Liver (tissue), 9 donors: ENCODE measurements around the gene IFT52. TPM values are rescaled to one million over a fixed set of nuclear protein-coding genes. Genes with fewer than 3 reads are reported as not detected.
"Not testable (repeated sequence)": the region's sequence is repeated elsewhere in the genome, so short reads cannot be mapped to it uniquely, and the experiment has no call there.

Experiments used
- DNase-seq: peaks from one replicate; pipeline ENCODE4 v3.0.0-alpha.2; 2017; ENCODE audit warnings: low spot score
- H3K27ac ChIP-seq, 2 donors: one replicate each; pipeline ENCODE4 v1.7.0; 2013; ENCODE audit warnings: inconsistent platforms in 2 of 2, low read length in 2 of 2, control low read depth in 1 of 2, low read depth in 1 of 2, mild to moderate bottlenecking in 1 of 2
- H3K27me3 ChIP-seq, 4 donors: one replicate each; pipeline versions ENCODE4 v1.6.1 to v1.7.0; 2013; ENCODE audit warnings: low read length in 3 of 4, inconsistent platforms in 1 of 4, mild to moderate bottlenecking in 1 of 4, moderate library complexity in 1 of 4; ENCODE audit not compliant: control insufficient read depth in 4 of 4, insufficient read depth in 4 of 4
- H3K36me3 ChIP-seq, 4 donors: one replicate each; pipeline versions ENCODE4 v1.6.1 to v1.7.0; 2013; ENCODE audit warnings: low read length in 3 of 4, mild to moderate bottlenecking in 3 of 4, low read depth in 1 of 4, moderate library complexity in 1 of 4; ENCODE audit not compliant: control insufficient read depth in 4 of 4, insufficient read depth in 3 of 4
- H3K4me1 ChIP-seq, 4 donors: one replicate each; pipeline versions ENCODE4 v1.6.1 to v1.7.0; 2013; ENCODE audit warnings: low read length in 3 of 4, mild to moderate bottlenecking in 3 of 4, moderate library complexity in 1 of 4; ENCODE audit not compliant: control insufficient read depth in 4 of 4, insufficient read depth in 4 of 4
- H3K4me3 ChIP-seq, 3 donors: one replicate each; pipeline versions ENCODE4 v1.6.1 to v1.7.0; 2013; ENCODE audit warnings: low read length in 3 of 3, control low read depth in 1 of 3, low read depth in 1 of 3, mild to moderate bottlenecking in 1 of 3
- H3K9ac ChIP-seq, 2 donors: one replicate each; pipeline ENCODE4 v1.7.0; 2013; ENCODE audit warnings: low read length in 2 of 2, mild to moderate bottlenecking in 2 of 2, moderate library complexity in 2 of 2, control low read depth in 1 of 2, low read depth in 1 of 2
- H3K9me3 ChIP-seq, 4 donors: one replicate each; pipeline versions ENCODE4 v1.6.1 to v1.7.0; 2013; ENCODE audit warnings: low read length in 3 of 4; ENCODE audit not compliant: control insufficient read depth in 4 of 4
- ATF3 ChIP-seq: IDR thresholded peaks from 2 replicates; pipeline ENCODE4 v1.6.1; 2016; ENCODE audit warnings: antibody characterized with exemption
- EGR1 ChIP-seq, 2 donors: IDR thresholded peaks; 2 replicates each; pipeline ENCODE4 v1.6.1; 2016 to 2018; ENCODE audit warnings: antibody characterized with exemption in 2 of 2, low read depth in 2 of 2
- FOXA1 ChIP-seq: IDR thresholded peaks from 2 replicates; pipeline ENCODE4 v1.6.1; 2016; ENCODE audit warnings: antibody characterized with exemption
- FOXA2 ChIP-seq: IDR thresholded peaks from 2 replicates; pipeline ENCODE4 v1.6.1; 2016; ENCODE audit warnings: antibody characterized with exemption
- GABPA ChIP-seq, 2 donors: IDR thresholded peaks in 1 of 2; conservative IDR thresholded peaks in 1 of 2; 2 replicates each; pipeline ENCODE4 v1.6.1; 2016; ENCODE audit warnings: antibody characterized with exemption in 2 of 2, mild to moderate bottlenecking in 1 of 2, moderate library complexity in 1 of 2
- HNF4A ChIP-seq, 2 donors: conservative IDR thresholded peaks; 2 replicates each; pipeline ENCODE4 v1.6.1; 2016; ENCODE audit warnings: antibody characterized with exemption in 2 of 2, mild to moderate bottlenecking in 2 of 2
- JUND ChIP-seq, 2 donors: IDR thresholded peaks; 2 replicates each; pipeline ENCODE4 v1.6.1; 2016; ENCODE audit warnings: antibody characterized with exemption in 2 of 2
- MAX ChIP-seq: IDR thresholded peaks from 2 replicates; pipeline ENCODE4 v1.6.1; 2016; ENCODE audit warnings: antibody characterized with exemption
- NR2F2 ChIP-seq: IDR thresholded peaks from 2 replicates; pipeline ENCODE4 v1.6.1; 2016; ENCODE audit warnings: antibody characterized with exemption
- RAD21 ChIP-seq, 2 donors: IDR thresholded peaks; 2 replicates each; pipeline ENCODE4 v1.6.1; 2016; ENCODE audit warnings: antibody characterized with exemption in 2 of 2, mild to moderate bottlenecking in 2 of 2
- RXRA ChIP-seq, 2 donors: IDR thresholded peaks; 2 replicates each; pipeline ENCODE4 v1.6.1; 2017 to 2018; ENCODE audit warnings: antibody characterized with exemption in 2 of 2, mild to moderate bottlenecking in 1 of 2
- SP1 ChIP-seq: IDR thresholded peaks from 2 replicates; pipeline ENCODE4 v1.6.1; 2018; ENCODE audit warnings: antibody characterized with exemption, mild to moderate bottlenecking
- TAF1 ChIP-seq: conservative IDR thresholded peaks from 2 replicates; pipeline ENCODE4 v1.6.1; 2016; ENCODE audit warnings: antibody characterized with exemption, mild to moderate bottlenecking
- YY1 ChIP-seq: IDR thresholded peaks from 2 replicates; pipeline ENCODE4 v1.6.1; 2016; ENCODE audit warnings: antibody characterized with exemption, mild to moderate bottlenecking
- ZBTB33 ChIP-seq: IDR thresholded peaks from 2 replicates; pipeline ENCODE4 v1.6.1; 2016; ENCODE audit warnings: antibody characterized with exemption
- WGBS: extraction: QIAGEN DNeasy Blood & Tissue Kit; methylation state at CpG from one replicate; pipeline ENCODE4 v1.1.7; 2013; 5-methylcytosine and 5-hydroxymethylcytosine counted together
- polyA plus RNA-seq, 2 donors: library from polyadenylated mRNA; stranded (reverse) in 1 of 2; unstranded in 1 of 2; fragments of 200-250 nt in 1 of 2; fragments of >200 nt in 1 of 2; fragmentation: Nextera tagmentation in 1 of 2; extraction: Ambion mirVana in 1 of 2; gene quantifications; one replicate each; pipeline versions ENCODE4 v1.2.1 to v1.2.3, GENCODE V29; 2013 to 2015
- total RNA-seq, 2 donors: library from RNA; depleted of rRNA; stranded (reverse); fragments of >200 nt; gene quantifications; one replicate each; pipeline ENCODE4 v1.2.3, GENCODE V29; 2014
- TF ChIP-seq, protein P1 (sequence below): fragments of 150-350 bp; IDR thresholded peaks from 2 replicates; pipeline ENCODE4 v1.5.1; 2017; ENCODE audit warnings: improper control_type of control experiment, low read depth, low read length; ENCODE audit not compliant: missing input control
- donor health status: healthy.
- donor health status: healthy.
- donor health status: healthy.
- donor health status: healthy.
- donor health status: healthy.

IFT52 gene
- total and polyA plus RNA-seq, 4 donors, result 3.3 to 24.3 (median 4.8) TPM

- Histone ChIP-seq H3K4me1 (peaks cover 3 to 17% (median 16%) of the 10 kb centered on the region in 4 donors), H3K36me3 (peaks cover 5 to 44% (median 33%) of the 10 kb centered on the region in 4 donors), H3K27me3 (no peaks in the 10 kb centered on the region), H3K27ac (peak overlapping the region; percentile 41 to 57), H3K9me3 (no peaks in the 10 kb centered on the region), H3K9ac (no peak overlapping the region), H3K4me3 (no peak overlapping the region)
- DNase-seq, result no peak
- 81% methylated on average over 7 of the region's 7 CpGs for WGBS
- TF ChIP-seq SP1 (no peak), TAF1 (no peak), RXRA (IDR thresholded peaks at IDR 0.05) (no peak), ATF3 (no peak), RAD21 (IDR thresholded peaks at IDR 0.05) (no peak)
Measured at GRCh38 chr20:43584448-43585136, 6.1 kb upstream of the IFT52 start.

- Histone ChIP-seq H3K9me3 (no peaks in the 10 kb centered on the region), H3K9ac (no peak overlapping the region), H3K27ac (no peak overlapping the region), H3K36me3 (peaks cover 2 to 34% (median 28%) of the 10 kb centered on the region in 4 donors), H3K27me3 (no peaks in the 10 kb centered on the region), H3K4me1 (peaks cover 4 to 35% (median 27%) of the 10 kb centered on the region in 4 donors), H3K4me3 (no peak overlapping the region)
- 91% methylated on average over 8 of the region's 8 CpGs for WGBS
- no peak for DNase-seq
- TF ChIP-seq FOXA1, result no peak
Measured at GRCh38 chr20:43586641-43587040, 4.1 kb upstream of the IFT52 start.

DNA sequence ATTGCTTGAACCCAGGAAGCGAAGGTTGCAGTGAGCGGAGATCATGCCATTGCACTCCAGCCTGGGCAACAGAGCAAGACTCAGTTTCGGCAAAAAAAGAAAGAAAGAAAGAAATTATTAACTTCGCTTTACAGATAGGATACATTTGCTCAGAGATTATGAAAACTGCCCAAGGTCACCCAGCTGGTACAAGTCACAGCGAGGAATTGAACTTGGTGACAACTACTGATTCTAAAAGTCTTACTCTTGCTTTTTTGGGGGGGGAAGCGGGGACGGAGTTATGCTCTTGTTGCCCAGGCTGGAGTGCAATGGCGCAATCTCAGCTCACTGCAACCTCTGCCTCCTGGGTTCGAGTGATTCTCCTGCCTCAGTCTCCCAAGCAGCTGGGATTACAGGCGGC is 2.2 kb upstream of the IFT52 start:
- peaks cover 3 to 23% (median 18%) of the 10 kb centered on the region in 4 donors for H3K36me3 ChIP-seq
- not testable (repeated sequence) for H3K9ac ChIP-seq, H3K27me3 ChIP-seq, H3K27ac ChIP-seq, H3K9me3 ChIP-seq, H3K4me3 ChIP-seq, DNase-seq
- peaks cover 4 to 28% (median 22%) of the 10 kb centered on the region in 4 donors for H3K4me1 ChIP-seq
- 78% methylated on average over 10 of the region's 10 CpGs for WGBS

- peak; percentile 48 for DNase-seq
- peak overlapping the region; percentile 76 to 84 for H3K27ac ChIP-seq
- peaks cover 4 to 22% (median 13%) of the 10 kb centered on the region in 4 donors for H3K4me1 ChIP-seq
- no peaks in the 10 kb centered on the region for H3K27me3 ChIP-seq
- peak overlapping the region in 1 of 2 donors; percentile 76 for H3K9ac ChIP-seq
- H3K9me3 ChIP-seq, result no peaks in the 10 kb centered on the region
- H3K36me3 ChIP-seq, result peaks cover 3 to 14% (median 11%) of the 10 kb centered on the region in 4 donors
- WGBS, result 34% methylated on average over 9 of the region's 9 CpGs
- peak overlapping the region; percentile 33 to 77 (median 68) for H3K4me3 ChIP-seq
- TF ChIP-seq ATF3, result no peak
- TF ChIP-seq NR2F2, result no peak
- TF ChIP-seq GABPA (IDR thresholded peaks at IDR 0.05 in 1 of 2, conservative IDR thresholded peaks at IDR 0.05 in 1 of 2), result no peak
- no peak for TF ChIP-seq EGR1 (IDR thresholded peaks at IDR 0.05; ENCODE audit: low read depth in 2 of 2)
- TF ChIP-seq MAX, result no peak
- no peak for TF ChIP-seq ZBTB33
- TF ChIP-seq HNF4A (conservative IDR thresholded peaks at IDR 0.05), result no peak
- no peak for TF ChIP-seq SP1
- no peak for TF ChIP-seq TAF1
- TF ChIP-seq FOXA1, result no peak
- TF ChIP-seq FOXA2, result no peak
- no peak for TF ChIP-seq JUND (IDR thresholded peaks at IDR 0.05)
- TF ChIP-seq, protein P1, sequence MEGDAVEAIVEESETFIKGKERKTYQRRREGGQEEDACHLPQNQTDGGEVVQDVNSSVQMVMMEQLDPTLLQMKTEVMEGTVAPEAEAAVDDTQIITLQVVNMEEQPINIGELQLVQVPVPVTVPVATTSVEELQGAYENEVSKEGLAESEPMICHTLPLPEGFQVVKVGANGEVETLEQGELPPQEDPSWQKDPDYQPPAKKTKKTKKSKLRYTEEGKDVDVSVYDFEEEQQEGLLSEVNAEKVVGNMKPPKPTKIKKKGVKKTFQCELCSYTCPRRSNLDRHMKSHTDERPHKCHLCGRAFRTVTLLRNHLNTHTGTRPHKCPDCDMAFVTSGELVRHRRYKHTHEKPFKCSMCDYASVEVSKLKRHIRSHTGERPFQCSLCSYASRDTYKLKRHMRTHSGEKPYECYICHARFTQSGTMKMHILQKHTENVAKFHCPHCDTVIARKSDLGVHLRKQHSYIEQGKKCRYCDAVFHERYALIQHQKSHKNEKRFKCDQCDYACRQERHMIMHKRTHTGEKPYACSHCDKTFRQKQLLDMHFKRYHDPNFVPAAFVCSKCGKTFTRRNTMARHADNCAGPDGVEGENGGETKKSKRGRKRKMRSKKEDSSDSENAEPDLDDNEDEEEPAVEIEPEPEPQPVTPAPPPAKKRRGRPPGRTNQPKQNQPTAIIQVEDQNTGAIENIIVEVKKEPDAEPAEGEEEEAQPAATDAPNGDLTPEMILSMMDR, result no peak
- no peak for TF ChIP-seq YY1
- TF ChIP-seq RXRA (IDR thresholded peaks at IDR 0.05), result no peak
Measured at GRCh38 chr20:43590036-43590391, 723 bp upstream of the IFT52 start.
